ENCODE data around the gene PIGQ. TPM values are rescaled to one million over a fixed set of nuclear protein-coding genes. Genes with fewer than 3 reads are reported as not detected.

The PIGQ gene
- total RNA-seq, 3 donors from 2014 or later = 37.8 to 39.6 (median 38.4) TPM

DNA sequence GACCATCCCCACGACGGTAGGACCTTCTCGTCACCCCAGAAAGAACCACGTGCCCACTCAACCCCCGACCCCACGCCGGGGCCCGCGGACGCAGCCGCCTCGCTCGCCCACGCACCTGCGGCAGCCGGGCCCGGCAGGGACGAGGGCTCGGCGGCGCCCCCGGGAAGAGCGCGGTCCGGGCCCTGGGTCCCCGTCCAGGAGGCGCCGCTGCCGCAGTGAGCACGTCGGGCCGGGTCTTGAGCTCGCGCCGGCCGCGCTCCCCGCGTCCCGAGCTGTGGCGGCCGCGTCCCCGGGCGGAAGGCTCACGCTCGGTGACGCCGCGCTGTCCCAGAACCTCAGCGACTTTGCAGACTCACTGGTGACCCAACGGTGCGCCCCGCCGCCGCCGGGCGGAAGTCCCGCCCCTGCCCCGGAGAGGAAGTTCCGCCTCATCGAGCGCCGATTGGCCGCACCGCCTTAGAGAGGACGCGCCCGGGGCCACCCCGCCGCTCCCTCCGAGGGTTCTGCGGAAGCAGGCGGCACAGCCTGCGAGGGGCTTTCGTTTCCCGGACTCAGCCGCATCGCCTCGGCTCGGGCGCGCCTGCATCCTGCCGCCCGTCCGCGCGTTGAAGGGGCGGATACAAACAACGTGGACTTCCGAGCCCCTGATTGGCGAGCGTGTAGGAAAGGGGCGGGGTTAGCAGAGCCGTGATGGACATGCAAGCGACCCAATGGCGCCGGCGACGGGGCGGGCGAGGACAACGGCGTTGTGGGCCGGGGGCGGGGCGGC, 19.3 kb downstream of the PIGQ start:
- Histone ChIP-seq H3K4me1 (ENCODE audit: low read depth) (peaks cover 40% of the 10 kb centered on the region), H3K36me3 (ENCODE audit: low read depth) (no peaks in the 10 kb centered on the region), H3K4me3 (peak overlapping the region; percentile 90), H3K9me3 (no peaks in the 10 kb centered on the region)
- DNase-seq (peak; percentile 98 to 99 (median 99)), ATAC-seq (peak; percentile 79)
- intact Hi-C loops (cut with DNase I, micrococcal nuclease) = no loop called here
- TF ChIP-seq, protein P1, sequence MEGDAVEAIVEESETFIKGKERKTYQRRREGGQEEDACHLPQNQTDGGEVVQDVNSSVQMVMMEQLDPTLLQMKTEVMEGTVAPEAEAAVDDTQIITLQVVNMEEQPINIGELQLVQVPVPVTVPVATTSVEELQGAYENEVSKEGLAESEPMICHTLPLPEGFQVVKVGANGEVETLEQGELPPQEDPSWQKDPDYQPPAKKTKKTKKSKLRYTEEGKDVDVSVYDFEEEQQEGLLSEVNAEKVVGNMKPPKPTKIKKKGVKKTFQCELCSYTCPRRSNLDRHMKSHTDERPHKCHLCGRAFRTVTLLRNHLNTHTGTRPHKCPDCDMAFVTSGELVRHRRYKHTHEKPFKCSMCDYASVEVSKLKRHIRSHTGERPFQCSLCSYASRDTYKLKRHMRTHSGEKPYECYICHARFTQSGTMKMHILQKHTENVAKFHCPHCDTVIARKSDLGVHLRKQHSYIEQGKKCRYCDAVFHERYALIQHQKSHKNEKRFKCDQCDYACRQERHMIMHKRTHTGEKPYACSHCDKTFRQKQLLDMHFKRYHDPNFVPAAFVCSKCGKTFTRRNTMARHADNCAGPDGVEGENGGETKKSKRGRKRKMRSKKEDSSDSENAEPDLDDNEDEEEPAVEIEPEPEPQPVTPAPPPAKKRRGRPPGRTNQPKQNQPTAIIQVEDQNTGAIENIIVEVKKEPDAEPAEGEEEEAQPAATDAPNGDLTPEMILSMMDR (IDR thresholded peaks at IDR 0.05) = no peak

DNA sequence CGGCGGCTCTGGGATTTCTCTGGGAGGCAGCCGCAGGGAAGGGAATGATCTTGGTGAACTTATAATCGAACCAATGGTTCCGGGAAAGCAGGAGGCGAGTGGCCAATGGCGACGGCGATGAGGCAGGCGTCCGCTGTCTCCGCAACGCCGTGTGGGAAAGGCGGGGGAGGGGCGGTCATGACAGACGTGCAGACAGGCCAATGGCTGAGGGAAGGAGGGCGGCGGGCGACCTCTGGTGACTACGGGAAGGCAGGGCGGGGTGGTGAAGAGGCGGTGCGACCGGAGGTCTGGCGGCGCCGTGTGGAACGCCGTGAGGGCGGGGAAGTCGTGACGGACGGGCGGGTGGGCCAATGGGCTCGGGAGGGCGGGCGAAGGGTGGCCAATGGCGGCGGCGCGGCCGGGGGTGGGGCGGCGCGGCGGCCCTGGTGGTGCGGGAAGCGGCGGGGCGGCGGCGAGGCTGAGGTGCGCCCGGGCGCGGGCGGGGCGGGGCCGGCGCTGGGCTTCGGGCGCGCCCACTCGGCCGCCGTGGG, 20.0 kb downstream of the PIGQ start, which contains the start of gene RAB40C:
Gene RAB40C, plus strand, starts transcription at position 409 of the 530 bp plus-strand sequence. CDS start 226 bp downstream, outside the sequence.
- DNase-seq (peak; percentile 99 to 100 (median 99)), ATAC-seq (peak; percentile 82)
- TF ChIP-seq, protein P1 (IDR thresholded peaks at IDR 0.05) = peak; percentile 28
- Histone ChIP-seq H3K9me3 (no peaks in the 10 kb centered on the region), H3K36me3 (ENCODE audit: low read depth) (no peaks in the 10 kb centered on the region), H3K4me3 (peak within 1 kb of the TSS; percentile 90), H3K4me1 (ENCODE audit: low read depth) (peaks cover 45% of the 10 kb centered on the region)
- intact Hi-C loops (cut with DNase I, micrococcal nuclease) = loop anchor here in 1 of 2 donors (10.0 kb wide), 1 partner anchor 65 kb away; no protein-coding TSS in a partner anchor

DNA sequence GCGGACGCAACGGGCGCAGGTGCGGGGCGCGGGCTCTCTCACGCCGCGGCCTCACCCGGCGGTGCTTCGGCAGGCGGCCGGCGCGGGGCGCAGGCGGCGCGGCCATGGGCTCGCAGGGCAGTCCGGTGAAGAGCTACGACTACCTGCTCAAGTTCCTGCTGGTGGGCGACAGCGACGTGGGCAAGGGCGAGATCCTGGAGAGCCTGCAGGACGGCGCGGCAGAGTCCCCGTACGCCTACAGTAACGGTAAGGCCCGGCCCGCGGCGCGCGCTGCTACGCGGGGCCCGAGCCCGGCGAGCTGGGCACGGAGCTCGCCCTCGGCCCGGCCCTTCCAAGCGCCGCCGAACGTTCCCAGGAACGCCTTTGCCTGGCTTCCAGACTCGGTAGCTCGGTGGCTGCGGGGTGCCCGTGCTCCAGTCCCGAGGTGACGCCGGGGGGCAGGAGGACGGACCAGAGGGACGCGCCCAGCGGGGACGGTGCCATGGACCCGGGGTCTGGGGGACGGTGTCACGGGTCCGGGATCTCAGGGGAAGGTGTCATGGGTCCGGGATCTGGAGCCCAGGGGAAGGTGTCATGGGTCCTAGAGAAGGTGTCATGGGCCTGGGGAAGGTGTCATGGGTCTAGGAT, 20.5 kb downstream of the PIGQ start:
- Histone ChIP-seq H3K9me3 (no peaks in the 10 kb centered on the region), H3K36me3 (ENCODE audit: low read depth) (no peaks in the 10 kb centered on the region), H3K4me3 (peak overlapping the region; percentile 43), H3K4me1 (ENCODE audit: low read depth) (peaks cover 50% of the 10 kb centered on the region)
- TF ChIP-seq, protein P1 (IDR thresholded peaks at IDR 0.05) = no peak
- DNase-seq (peak in 1 of 3 donors; percentile 75), ATAC-seq (no peak)
- intact Hi-C loops (cut with DNase I, micrococcal nuclease) = loop anchor here in 1 of 2 donors (10.0 kb wide), 1 partner anchor 64 kb away; no protein-coding TSS in a partner anchor

DNA sequence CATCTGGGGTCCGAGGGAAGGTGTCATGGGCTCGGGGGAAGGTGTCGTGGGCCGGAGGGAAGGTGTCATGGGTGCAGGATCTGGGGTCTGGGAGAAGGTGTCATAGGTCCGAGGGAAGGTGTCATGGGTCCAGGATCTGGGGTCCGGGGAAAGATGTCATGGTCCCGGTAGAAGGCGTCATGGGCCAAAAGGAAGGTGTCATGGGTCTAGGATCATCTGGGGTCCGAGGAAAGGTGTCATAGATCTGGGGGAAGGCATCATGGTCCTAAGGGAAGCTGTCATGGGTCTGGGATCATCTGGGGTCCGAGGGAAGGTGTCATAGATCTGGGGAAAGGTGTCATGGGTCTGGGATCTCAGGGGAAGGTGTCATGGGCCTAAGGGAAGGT, 21.0 kb downstream of the PIGQ start:
- peak overlapping the region; percentile 43 for H3K4me3 ChIP-seq
- H3K36me3 ChIP-seq (ENCODE audit: low read depth) = no peaks in the 10 kb centered on the region
- no peak for ATAC-seq
- peaks cover 53% of the 10 kb centered on the region for H3K4me1 ChIP-seq (ENCODE audit: low read depth)
- DNase-seq = no peak
- TF ChIP-seq, protein P1 (IDR thresholded peaks at IDR 0.05) = no peak
- H3K9me3 ChIP-seq = no peaks in the 10 kb centered on the region
- intact Hi-C loops (cut with DNase I, micrococcal nuclease) = loop anchor here in 1 of 2 donors (10.0 kb wide), 1 partner anchor 64 kb away; no protein-coding TSS in a partner anchor

DNA sequence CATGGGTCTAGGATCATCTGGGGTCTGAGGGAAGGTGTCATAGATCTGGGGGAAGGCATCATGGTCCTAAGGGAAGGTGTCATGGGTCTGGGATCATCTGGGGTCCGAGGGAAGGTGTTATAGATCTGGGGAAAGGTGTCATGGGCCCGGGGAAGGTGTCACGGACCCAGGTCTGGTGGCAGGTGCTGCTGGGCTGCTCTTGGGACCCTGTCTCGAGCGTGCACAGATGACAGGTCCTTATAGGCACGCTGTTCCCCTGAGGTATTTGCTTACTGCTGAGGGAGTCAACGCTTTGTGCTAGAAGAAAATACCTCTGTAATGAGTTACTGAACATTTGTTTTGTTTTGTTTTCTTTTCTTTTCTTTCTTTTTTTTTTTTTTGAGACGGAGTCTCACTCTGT, 21.5 kb downstream of the PIGQ start:
- DNase-seq (no peak), ATAC-seq (no peak)
- Histone ChIP-seq H3K4me1 (ENCODE audit: low read depth) (peaks cover 56% of the 10 kb centered on the region), H3K9me3 (no peaks in the 10 kb centered on the region), H3K36me3 (ENCODE audit: low read depth) (no peaks in the 10 kb centered on the region), H3K4me3 (no peak overlapping the region)
- TF ChIP-seq, protein P1 (IDR thresholded peaks at IDR 0.05) = no peak
- intact Hi-C loops (cut with DNase I, micrococcal nuclease) = loop anchor here in 1 of 2 donors (10.0 kb wide), 1 partner anchor 64 kb away; no protein-coding TSS in a partner anchor

Data from mucosa of descending colon (tissue), 3 donors.